IPS-18c (cell line): ENCODE measurements around the gene ZNF491.
"Not testable (repeated sequence)": the region's sequence is repeated elsewhere in the genome, so short reads cannot be mapped to it uniquely, and the experiment has no call there.

ENCODE experiments used
- H3K4me3 ChIP-seq: 2 replicates; pipeline ENCODE4 v1.7.0; 2013; ENCODE audit warnings: low read depth, mild to moderate bottlenecking, low read length, moderate library complexity; ENCODE audit not compliant: insufficient read depth
- H3K9me3 ChIP-seq: one replicate; pipeline ENCODE4 v1.6.1; 2013; ENCODE audit warnings: mild to moderate bottlenecking, low read length, moderate library complexity; ENCODE audit not compliant: control insufficient read depth, insufficient read depth

Gene ZNF491

DNA sequence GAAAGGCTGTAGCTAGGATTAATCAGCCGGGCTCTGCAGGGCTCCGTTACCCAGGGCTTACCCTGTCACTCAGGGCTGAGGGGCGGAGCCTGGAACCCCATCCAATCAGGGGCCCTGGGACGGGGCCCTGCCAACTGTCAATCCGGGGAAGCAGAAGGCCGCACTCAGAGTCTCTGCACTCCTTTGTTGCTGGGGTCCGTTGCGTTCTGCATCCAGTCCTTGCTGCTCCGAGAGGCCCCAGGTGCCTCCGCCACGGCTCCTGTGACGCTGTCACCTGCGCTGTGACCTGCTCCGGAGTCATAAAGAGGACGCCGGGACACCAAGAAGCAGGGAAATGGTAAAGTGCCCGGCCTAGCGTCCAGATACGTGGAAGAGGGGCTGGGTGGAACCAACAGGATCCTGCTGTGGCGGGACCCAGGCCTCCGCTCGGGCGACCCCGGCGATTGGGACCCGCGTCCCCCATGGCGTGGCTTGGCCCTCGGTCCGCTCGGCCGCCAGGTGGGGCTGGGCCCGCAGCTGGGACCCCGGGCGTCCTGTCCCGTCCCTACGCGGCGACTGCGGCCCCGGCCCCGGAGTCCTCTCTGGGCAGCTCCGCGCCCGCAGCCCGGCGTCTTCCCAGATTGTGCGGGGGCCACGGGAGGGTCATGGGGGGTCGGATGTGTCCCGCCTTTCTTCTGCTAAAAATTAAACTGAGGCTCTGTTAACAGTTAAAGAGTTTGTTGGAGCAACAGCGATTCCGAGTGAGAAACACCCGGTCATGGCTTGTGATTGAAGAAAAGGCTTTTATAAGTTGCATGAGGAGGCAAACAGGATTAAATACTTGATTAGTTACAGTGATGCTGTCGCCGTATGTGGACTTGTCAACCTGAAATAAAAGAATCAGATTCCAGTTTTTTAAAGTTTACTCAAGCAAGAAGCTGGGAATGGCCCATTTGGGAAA, at the start of gene ZNF491:
Gene ZNF491 (plus strand): TSS at position 133 of the 940 bp plus-strand sequence. CDS start 7,431 bp downstream, outside the sequence.
- H3K4me3 ChIP-seq, result peak within 1 kb of the TSS; percentile 77
- peaks cover 2% of the 10 kb centered on the region for H3K9me3 ChIP-seq

DNA sequence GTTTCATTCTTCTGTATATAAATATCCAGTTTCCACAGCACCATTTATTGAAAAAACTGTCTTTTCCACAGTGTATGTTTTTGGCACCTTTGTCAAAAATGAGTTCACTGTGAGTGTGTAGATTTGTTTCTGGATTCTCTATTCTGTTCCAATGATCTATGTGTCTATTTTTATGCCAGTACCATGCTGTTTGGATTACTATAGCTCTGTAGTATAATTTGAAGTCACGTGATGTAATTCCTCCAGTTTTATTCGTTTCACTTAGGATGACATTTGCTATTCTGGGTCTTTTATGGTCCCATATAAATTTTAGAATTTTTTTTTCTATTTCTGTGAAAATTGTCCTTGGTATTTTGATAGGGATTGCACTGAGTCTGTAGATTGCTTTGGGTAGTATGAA, 48.6 kb upstream of the ZNF491 start:
- H3K9me3 ChIP-seq, result peaks cover 2% of the 10 kb centered on the region

DNA sequence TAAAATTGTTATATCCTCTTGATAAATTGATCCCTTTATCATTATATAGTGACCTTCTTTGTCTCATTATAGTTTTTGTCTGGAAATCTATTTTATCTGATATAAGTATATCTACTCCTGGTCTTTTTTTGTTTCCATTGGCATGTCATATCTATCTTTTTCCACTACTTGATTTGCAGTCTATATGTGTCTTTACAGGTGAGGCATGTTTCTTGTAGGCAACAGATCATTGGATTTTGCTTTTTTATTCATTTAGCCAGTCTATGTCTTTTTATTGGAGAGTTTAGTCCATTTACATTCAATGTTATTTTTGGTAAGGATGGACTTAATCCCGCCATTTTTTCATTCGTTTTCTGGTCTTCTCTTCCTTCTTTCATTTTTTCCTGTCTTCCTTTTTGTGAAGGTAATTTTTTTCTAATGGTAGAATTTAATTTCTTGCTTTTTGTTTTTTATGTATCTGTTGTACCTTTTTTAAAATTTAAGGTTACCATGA, 46.0 kb upstream of the ZNF491 start:
- H3K4me3 ChIP-seq, result no peak overlapping the region

More for the DNA sequence above, 48.6 kb upstream of the ZNF491 start:
- H3K4me3 ChIP-seq, result no peak overlapping the region

DNA sequence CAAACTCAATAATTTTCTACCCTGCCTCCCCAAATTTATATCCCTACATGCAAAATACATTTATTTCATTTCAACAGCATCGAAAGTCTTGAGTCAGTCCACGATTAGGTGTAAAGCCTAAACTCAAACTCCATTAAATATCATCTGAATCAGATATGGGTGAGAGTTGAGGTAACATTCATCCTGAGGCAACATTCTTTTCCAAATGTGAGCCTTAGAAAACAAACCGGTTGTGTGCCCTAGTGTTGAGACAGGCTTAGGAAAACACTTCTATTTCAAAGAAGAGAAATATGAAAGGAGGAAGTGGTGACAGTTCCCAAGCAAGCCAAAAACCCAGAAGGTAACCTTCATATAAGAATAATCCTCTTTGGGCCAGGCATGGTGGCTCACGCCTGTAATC, 43.7 kb upstream of the ZNF491 start:
- peaks cover 2% of the 10 kb centered on the region for H3K9me3 ChIP-seq
- H3K4me3 ChIP-seq, result no peak overlapping the region

More for the DNA sequence above, 46.0 kb upstream of the ZNF491 start:
- H3K9me3 ChIP-seq, result peaks cover 2% of the 10 kb centered on the region

DNA sequence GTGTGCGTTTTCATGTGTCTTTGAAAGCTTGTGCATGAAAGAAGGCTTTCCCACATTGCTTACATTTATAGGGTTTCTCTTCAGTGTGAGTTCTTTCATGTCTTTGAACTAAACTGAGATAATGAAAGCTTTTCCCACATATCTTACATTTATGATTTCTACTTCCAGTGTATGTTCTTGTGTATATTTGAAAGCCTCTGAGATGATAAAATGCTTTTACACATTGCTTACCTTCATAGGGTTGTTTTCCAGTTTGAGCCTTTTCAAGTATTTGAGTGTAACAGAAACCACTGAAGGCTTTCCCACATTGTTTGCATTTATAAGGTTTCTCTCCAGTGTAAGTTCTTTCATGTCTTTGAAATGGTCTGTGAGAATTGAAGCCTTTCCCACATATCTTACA, 41.4 kb upstream of the ZNF491 start:
- Histone ChIP-seq H3K9me3 (peaks cover 2% of the 10 kb centered on the region), H3K4me3 (no peak overlapping the region)

DNA sequence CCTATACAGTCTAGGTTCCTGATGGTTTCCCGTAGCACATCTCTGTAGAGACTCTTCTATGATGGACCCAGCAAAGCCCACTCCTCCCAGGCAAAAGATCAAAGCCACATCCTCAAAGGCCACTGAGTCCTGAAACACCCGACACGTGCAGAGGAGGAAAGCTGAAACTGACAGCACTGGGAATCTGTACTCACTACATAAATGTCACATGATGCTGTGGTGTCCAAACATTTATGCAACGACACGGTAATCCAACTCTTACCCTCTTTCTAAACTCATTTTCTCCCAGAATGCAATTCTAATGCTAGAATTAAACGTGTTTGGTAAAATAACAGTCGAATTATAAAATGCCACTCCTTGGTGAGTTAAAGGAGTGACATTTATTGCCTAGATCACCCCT, 38.5 kb upstream of the ZNF491 start:
- no peaks in the 10 kb centered on the region for H3K9me3 ChIP-seq

DNA sequence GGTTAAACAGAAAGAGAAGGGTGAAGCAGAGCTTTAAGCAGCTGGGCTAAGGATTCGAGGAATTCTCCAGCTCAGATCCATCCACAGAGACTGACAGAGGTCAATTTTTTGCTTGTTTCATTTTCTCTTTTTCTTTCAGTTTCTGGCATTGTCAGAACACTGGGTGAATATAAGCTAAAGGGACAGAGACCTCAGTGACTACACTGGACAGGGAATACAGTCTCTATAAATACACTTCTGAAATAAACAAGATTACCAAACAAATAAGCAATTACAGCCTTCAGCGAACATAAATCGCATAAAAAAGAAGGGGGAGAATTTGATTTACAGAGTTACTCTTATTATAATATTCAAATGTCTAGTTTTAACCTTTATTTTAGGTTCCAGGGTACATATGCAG, 35.2 kb upstream of the ZNF491 start:
- Histone ChIP-seq H3K9me3 (peaks cover 2% of the 10 kb centered on the region), H3K4me3 (no peak overlapping the region)

More for the DNA sequence above, 38.5 kb upstream of the ZNF491 start:
- no peak overlapping the region for H3K4me3 ChIP-seq

DNA sequence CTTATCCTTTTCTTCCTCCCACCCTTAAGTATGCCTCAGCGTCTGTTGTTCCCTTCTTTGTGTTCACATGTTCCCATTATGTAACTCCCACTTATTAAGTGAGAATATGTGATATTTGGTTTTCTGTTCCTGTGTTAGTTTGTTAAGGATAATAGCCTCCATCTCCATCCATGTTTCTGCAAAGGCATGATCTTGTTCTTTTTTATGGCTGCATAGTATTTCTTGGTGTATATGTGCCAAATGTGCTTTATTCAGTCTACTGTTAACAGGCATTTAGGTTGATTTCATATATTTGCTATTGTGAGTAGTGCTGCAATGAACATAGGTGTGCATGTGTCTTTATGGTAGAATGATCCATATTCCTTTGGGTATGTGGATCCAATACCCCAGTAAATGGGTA, 34.7 kb upstream of the ZNF491 start:
- Histone ChIP-seq H3K4me3 (no peak overlapping the region), H3K9me3 (peaks cover 2% of the 10 kb centered on the region)

DNA sequence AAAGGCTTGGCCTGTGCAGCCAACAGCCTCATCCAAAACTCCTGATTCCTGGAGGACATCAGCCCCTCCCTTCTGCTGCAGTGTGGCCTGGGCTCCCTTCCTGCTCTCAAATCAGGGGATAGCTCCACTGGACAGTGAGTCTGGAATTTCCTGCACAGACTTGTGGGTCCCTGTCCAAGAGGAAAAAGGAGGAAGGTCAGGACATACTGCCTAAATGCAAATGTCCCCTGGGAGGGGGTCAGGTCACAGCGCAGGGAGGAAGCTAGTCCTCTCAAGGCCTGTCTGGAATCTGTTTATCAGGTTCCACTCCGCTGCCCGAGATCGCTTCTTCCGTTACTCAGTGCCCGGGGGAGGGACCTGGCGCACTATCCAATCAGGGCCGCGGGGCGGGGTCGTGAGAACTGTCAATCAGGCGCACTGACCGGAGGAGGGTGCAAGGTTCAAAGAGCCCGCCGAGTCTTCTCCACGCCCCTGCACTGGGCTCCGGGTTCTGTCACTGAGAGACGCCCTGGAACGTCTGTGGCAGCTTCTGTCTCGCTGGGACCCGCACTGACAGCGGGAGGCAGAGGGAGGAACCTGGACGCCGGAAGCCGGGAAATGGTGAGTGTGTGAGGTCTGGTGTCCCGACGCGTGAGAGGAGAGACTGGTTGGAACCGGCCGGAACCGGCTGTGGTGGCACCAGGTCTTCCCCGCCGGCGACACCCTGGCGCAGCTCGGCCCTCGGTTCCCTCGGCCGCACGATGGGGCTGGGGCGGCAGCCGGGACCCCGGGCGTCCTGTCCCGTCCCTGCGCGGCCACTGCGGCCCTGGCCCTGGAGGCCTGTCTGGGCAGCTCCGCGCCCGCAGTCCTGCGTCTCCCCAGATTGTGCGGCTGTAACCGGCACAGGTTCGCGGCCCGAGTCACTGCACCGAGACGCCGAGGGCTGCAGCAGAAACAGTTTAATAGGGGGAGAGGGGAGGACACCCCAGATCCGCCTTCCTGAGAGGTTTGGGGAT, 31.4 kb upstream of the ZNF491 start, which contains the start of gene ZNF441:
Gene ZNF441 (plus strand): TSS at position 404 of the 995 bp plus-strand sequence. CDS start 194 bp downstream, at position 598.
- H3K9me3 ChIP-seq, result peaks cover 2% of the 10 kb centered on the region
- peak within 1 kb of the TSS; percentile 82 for H3K4me3 ChIP-seq

DNA sequence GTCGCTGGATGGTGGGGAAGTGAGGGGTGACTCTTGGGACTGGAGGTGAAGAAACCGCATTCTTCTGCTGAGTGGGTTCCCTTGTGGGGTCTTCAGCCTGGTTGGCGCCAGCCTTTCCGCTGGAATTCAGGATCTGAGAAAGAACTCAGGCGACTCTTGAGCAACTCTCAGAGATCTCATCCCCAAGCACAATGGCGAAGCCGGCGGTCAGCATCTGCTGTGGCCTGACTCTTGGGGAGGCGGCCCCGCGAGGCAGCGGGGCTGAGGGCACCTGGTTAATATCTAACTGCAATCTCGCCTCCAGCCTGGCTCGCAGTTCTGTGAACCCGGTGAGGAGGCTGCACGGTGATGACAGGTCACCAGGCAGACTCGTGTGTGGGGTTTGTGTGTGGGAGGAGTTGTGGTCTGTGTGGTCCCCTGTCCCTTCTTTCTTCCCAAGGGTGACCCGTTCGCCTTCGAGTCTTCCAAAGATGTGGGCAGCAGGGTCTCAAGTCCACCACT, 30.6 kb upstream of the ZNF491 start:
- H3K4me3 ChIP-seq, result peak overlapping the region; percentile 82
- peaks cover 6% of the 10 kb centered on the region for H3K9me3 ChIP-seq

DNA sequence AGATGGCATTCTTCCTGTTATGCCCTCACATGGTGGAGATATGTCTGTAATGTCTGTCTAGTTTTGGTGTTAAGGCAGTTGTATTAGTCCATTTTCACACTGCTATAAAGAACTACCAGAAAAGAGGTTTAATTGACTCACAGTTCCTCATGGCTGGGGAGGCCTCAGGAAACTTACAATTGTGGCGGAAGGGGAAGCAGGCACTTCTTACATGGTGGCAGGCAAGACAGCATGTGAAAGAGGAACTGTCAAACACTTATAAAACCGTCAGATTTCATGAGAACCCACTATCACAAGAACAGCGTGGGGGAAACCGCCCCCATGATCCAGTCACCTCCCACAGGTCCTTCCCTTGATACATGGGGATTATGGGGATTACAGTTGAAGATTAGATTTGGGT, 28.3 kb upstream of the ZNF491 start:
- peaks cover 6% of the 10 kb centered on the region for H3K9me3 ChIP-seq

DNA sequence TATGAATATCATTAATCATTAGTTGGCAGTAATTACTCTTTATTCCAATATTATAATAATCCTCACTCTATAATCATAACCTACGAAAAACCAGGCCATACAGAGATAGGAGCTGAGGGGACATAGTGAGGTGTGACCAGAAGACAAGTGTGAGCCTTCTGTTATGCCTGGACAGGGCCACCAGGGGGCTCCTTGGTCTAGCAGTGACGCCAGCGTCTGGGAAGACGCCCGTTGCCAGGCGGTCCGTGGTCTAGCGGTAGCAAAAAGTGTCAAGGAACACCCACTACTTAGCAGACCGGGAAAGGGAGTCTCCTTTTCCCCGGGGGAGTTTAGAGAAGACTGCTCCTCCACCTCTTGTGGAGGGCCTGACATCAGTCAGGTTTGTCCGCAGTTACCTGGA, 26.8 kb upstream of the ZNF491 start:
- peaks cover 11% of the 10 kb centered on the region for H3K9me3 ChIP-seq
- H3K4me3 ChIP-seq, result not testable (repeated sequence)

More for the DNA sequence above, 28.3 kb upstream of the ZNF491 start:
- H3K4me3 ChIP-seq, result no peak overlapping the region

DNA sequence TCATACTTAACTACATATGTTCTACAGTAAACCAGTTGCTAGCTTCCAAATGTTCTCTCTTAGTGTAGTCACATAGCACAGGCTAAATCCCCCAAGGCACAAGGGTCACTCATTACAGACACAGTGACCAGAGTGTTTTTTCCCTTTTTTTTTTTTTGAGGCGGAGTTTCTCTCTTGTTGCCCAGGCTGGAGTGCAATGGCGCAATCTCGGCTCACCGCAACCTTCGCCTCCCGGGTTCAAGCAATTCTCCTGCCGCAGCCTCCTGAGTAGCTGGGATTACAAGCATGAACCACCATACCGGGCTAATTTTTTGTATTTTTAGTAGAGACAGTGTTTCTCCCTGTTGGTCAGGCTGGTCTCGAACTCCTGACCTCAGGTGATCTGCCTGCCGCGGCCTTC, 21.7 kb upstream of the ZNF491 start:
- H3K4me3 ChIP-seq, result not testable (repeated sequence)
- peaks cover 27% of the 10 kb centered on the region for H3K9me3 ChIP-seq

DNA sequence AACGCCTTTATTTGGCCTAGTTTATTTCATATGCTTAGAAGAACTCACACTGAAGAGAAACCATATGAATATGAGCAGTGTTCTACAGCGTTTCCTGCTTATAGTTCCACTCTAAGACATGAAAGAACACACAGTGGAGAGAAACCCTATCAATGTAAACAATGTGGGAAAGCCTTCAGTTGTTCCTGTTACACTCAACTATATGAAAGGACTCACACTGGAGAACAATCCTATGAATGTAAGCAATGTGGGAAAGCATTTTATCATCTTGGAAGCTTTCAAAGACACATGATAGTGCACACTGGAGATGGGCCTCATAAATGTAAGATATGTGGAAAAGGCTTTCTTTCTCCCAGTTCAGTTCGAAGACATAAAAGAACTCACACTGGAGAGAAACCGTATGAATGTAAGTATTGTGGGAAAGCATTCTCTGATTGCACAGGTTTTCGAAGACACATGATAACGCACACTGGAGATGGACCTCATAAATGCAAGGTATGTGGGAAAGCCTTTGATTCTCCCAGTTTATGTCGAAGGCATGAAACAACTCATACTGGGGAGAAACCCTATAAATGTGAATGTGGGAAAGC, 17.8 kb upstream of the ZNF491 start:
- H3K9me3 ChIP-seq, result peaks cover 20% of the 10 kb centered on the region
- H3K4me3 ChIP-seq, result no peak overlapping the region

DNA sequence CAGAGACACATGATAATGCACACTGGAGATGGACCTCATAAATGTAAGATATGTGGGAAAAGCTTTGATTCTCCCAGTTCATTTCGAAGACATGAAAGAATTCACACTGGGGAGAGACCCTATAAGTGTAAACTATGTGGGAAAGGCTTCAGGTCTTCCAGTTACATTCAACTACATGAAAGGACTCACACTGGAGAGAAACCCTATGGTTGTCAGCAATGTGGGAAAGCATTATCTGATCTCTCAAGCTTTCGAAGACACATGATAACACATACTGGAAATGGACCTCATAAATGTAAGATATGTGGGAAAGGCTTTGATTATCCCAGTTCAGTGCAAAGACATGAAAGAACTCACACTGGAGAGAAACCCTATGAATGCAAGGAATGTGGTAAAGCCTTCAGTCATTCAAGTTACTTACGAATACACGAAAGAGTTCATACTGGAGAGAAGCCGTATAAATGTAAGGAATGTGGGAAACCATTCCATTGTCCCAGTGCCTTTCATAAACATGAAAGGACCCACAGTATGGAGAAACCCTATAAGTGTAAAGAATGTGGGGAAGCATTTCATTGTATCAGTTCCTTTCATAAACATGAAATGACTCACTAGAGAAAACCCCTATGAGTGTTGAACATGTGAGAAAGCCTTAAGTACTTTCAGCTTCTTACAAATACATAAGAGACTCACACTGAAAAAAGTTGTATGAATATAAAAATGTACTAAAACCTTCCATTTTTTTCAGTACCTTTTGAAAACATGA, 16.8 kb upstream of the ZNF491 start:
- H3K9me3 ChIP-seq, result peaks cover 18% of the 10 kb centered on the region

DNA sequence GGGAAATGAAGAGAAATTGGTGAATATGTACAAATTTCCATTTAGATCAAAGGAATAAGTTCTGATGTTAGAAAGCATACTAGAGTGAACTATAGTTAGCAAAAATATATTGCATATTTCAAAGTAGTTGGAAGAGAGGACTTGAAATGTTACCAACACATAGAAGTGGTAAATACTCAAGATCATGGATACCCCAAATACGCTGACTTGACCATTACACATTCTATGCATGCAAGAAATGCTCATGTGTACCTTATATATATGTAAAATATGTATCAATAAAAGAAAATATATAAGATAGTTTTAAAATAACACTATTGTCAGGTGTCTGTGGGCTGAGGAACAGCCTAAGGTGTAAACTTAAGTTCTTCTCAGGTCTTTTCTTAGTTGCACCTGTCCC, 14.6 kb upstream of the ZNF491 start:
- Histone ChIP-seq H3K4me3 (no peak overlapping the region), H3K9me3 (peaks cover 18% of the 10 kb centered on the region)

More for the DNA sequence above, 16.8 kb upstream of the ZNF491 start:
- H3K4me3 ChIP-seq, result no peak overlapping the region
